ENCODE measurements around the gene VPREB3.

DNA sequence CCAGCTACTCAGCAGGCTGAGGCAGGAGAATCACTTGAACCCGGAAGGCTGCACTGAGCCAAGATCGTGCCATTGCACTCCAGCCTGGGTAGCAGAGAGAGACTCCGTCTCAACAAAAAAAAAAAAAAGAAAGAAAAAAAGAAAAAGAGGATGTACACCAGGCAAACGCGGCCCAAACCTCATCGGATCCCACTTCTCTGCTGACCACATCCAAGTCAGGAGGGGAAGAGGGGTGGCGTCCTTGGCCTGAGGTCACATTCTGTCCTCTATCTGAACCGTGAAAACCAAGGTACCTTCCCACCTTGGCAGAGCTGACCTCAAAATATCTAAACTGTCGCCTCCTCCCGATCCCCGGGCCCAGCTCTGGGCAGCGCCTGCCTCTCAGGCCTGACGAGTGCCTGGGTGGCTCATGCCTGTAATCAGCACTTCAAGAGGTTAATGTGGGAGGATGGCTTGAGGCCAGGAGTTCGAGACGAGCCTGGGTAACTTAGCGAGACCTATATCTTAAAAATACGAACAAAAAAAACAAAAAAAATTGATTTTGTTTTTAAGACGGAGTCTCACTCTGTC lies 38.3 kb downstream of the VPREB3 start:
- no peak for TF ChIP-seq POLR2AphosphoS5 (IDR thresholded peaks at IDR 0.05)
- TF ChIP-seq, protein P1, sequence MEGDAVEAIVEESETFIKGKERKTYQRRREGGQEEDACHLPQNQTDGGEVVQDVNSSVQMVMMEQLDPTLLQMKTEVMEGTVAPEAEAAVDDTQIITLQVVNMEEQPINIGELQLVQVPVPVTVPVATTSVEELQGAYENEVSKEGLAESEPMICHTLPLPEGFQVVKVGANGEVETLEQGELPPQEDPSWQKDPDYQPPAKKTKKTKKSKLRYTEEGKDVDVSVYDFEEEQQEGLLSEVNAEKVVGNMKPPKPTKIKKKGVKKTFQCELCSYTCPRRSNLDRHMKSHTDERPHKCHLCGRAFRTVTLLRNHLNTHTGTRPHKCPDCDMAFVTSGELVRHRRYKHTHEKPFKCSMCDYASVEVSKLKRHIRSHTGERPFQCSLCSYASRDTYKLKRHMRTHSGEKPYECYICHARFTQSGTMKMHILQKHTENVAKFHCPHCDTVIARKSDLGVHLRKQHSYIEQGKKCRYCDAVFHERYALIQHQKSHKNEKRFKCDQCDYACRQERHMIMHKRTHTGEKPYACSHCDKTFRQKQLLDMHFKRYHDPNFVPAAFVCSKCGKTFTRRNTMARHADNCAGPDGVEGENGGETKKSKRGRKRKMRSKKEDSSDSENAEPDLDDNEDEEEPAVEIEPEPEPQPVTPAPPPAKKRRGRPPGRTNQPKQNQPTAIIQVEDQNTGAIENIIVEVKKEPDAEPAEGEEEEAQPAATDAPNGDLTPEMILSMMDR (IDR thresholded peaks at IDR 0.05), result no peak
- TF ChIP-seq POLR2A (IDR thresholded peaks at IDR 0.05), result no peak

All from breast epithelium (tissue), 3 donors.